Neuronal stem cell (in vitro differentiated cells): Measurements from ENCODE around the gene UBE3D.
A peak's percentile ranks its signal among the peaks of the same experiment; 100 is the strongest.

Experiments used
- DNase-seq: peaks from one replicate; pipeline ENCODE4 v3.0.0-alpha.2; 2013; ENCODE audit warnings: low spot score
- H2AFZ ChIP-seq: one replicate; pipeline ENCODE4 v1.6.1; 2013; ENCODE audit warnings: mild to moderate bottlenecking, low read length, inconsistent platforms
- H2AK5ac ChIP-seq: 2 replicates; pipeline ENCODE4 v1.6.1; 2013; ENCODE audit warnings: low read depth, mild to moderate bottlenecking, inconsistent platforms, low read length, moderate library complexity, mixed read lengths
- H2BK120ac ChIP-seq: 2 replicates; pipeline ENCODE4 v1.6.1; 2013; ENCODE audit warnings: low read depth, mild to moderate bottlenecking, inconsistent platforms, low read length, moderate library complexity, mixed read lengths
- H2BK12ac ChIP-seq: one replicate; pipeline ENCODE4 v1.6.1; 2013; ENCODE audit warnings: low read length, inconsistent platforms
- H2BK15ac ChIP-seq: 2 replicates; pipeline ENCODE4 v1.6.1; 2013; ENCODE audit warnings: mild to moderate bottlenecking, low read length, inconsistent platforms, mixed read lengths
- H2BK5ac ChIP-seq: one replicate; pipeline ENCODE4 v1.6.1; 2013; ENCODE audit warnings: inconsistent platforms, mild to moderate bottlenecking, low read length, moderate library complexity
- H3K14ac ChIP-seq: one replicate; pipeline ENCODE4 v1.6.1; 2013; ENCODE audit warnings: low read length, inconsistent platforms
- H3K18ac ChIP-seq: 2 replicates; pipeline ENCODE4 v1.6.1; 2013; ENCODE audit warnings: low read length, inconsistent platforms
- H3K23ac ChIP-seq: 2 replicates; pipeline ENCODE4 v1.6.1; 2013; ENCODE audit warnings: low read depth, mild to moderate bottlenecking, mixed read lengths, low read length, inconsistent platforms; ENCODE audit not compliant: poor library complexity
- H3K27ac ChIP-seq: replicated peaks from 3 replicates; pipeline ENCODE4 v1.5.1; 2013; ENCODE audit warnings: low read length, inconsistent platforms
- H3K27me3 ChIP-seq, 3 experiments: 2 replicates each; pipeline ENCODE4 v1.6.1; 2013; ENCODE audit warnings: low read length in 3 of 3, mild to moderate bottlenecking in 2 of 3, inconsistent platforms in 1 of 3, low read depth in 1 of 3, mixed read lengths in 1 of 3, moderate library complexity in 1 of 3; ENCODE audit not compliant: control insufficient read depth in 3 of 3, insufficient read depth in 3 of 3
- H3K36me3 ChIP-seq, 2 donors: replicated peaks in 1 of 2; 2 replicates each; pipeline ENCODE4 v1.6.1; 2013; ENCODE audit warnings: low read length in 2 of 2; ENCODE audit not compliant: control insufficient read depth in 2 of 2, insufficient read depth in 2 of 2
- H3K4ac ChIP-seq: 2 replicates; pipeline ENCODE4 v1.6.1; 2013; ENCODE audit warnings: inconsistent platforms, mild to moderate bottlenecking, low read length, moderate library complexity
- H3K4me1 ChIP-seq, 2 donors: 1 replicate in 1 of 2; 2 replicates in 1 of 2; pipeline ENCODE4 v1.6.1; 2013; ENCODE audit warnings: low read length in 2 of 2, low read depth in 1 of 2; ENCODE audit not compliant: control insufficient read depth in 2 of 2, insufficient read depth in 1 of 2
- H3K4me2 ChIP-seq: one replicate; pipeline ENCODE4 v1.6.1; 2013; ENCODE audit warnings: mild to moderate bottlenecking, low read length, inconsistent platforms; ENCODE audit not compliant: insufficient read depth, poor library complexity, severe bottlenecking
- H3K4me3 ChIP-seq, 2 donors: 2 replicates each; pipeline ENCODE4 v1.5.1; 2013; ENCODE audit warnings: low read length in 2 of 2, mild to moderate bottlenecking in 2 of 2, inconsistent platforms in 1 of 2, moderate library complexity in 1 of 2
- H3K79me1 ChIP-seq: one replicate; pipeline ENCODE4 v1.6.1; 2013; ENCODE audit warnings: low read depth, mild to moderate bottlenecking, inconsistent platforms, low read length, moderate library complexity
- H3K9ac ChIP-seq: one replicate; pipeline ENCODE4 v1.6.1; 2013; ENCODE audit warnings: mild to moderate bottlenecking, low read depth, low read length, inconsistent platforms; ENCODE audit not compliant: poor library complexity
- H3K9me3 ChIP-seq, 2 donors: replicated peaks in 1 of 2; 2 replicates each; pipeline versions ENCODE3 to v1.6.1; 2013; ENCODE audit warnings: low read length in 2 of 2, mild to moderate bottlenecking in 2 of 2, inconsistent platforms in 1 of 2, low read depth in 1 of 2, mixed read lengths in 1 of 2, moderate library complexity in 1 of 2; ENCODE audit not compliant: control insufficient read depth in 2 of 2, insufficient read depth in 1 of 2
- H4K8ac ChIP-seq: one replicate; pipeline ENCODE4 v1.6.1; 2013; ENCODE audit warnings: low read depth, mild to moderate bottlenecking, inconsistent platforms, low read length, moderate library complexity
- H4K91ac ChIP-seq: one replicate; pipeline ENCODE4 v1.6.1; 2013; ENCODE audit warnings: low read length, low read depth, mild to moderate bottlenecking, inconsistent platforms; ENCODE audit not compliant: poor library complexity
- WGBS, 2 donors: extraction: QIAGEN DNeasy Blood & Tissue Kit; methylation state at CpG; one replicate each; pipeline ENCODE4 v1.1.7; 2013; ENCODE audit warnings: missing lambda C conversion rate in 2 of 2, mixed read lengths in 1 of 2; ENCODE audit not compliant: insufficient read length in 2 of 2, insufficient replicate concordance in 1 of 2; ENCODE audit errors: extremely low coverage in 2 of 2; 5-methylcytosine and 5-hydroxymethylcytosine counted together

UBE3D gene

GRCh38 chr6:82910820-82911219, 154.8 kb downstream of the UBE3D start:
- Histone ChIP-seq H2AFZ (no peak overlapping the region), H3K23ac (no peak overlapping the region), H2AK5ac (no peak overlapping the region), H4K91ac (no peak overlapping the region), H4K8ac (no peak overlapping the region), H3K4me1 (peaks cover 12% of the 10 kb centered on the region in 2 donors), H2BK12ac (no peak overlapping the region), H3K36me3 (peaks cover 0 to 2% of the 10 kb centered on the region in 2 donors), H3K9me3 (no peaks in the 10 kb centered on the region), H2BK120ac (no peak overlapping the region), H3K27ac (no peak overlapping the region), H2BK15ac (no peak overlapping the region), H3K9ac (no peak overlapping the region), H3K4me3 (no peak overlapping the region), H3K4me2 (no peak overlapping the region), H2BK5ac (no peak overlapping the region), H3K14ac (no peak overlapping the region), H3K4ac (no peak overlapping the region), H3K79me1 (no peaks in the 10 kb centered on the region), H3K27me3 (no peaks in the 10 kb centered on the region), H3K18ac (no peak overlapping the region)
- DNase-seq: no peak

DNA sequence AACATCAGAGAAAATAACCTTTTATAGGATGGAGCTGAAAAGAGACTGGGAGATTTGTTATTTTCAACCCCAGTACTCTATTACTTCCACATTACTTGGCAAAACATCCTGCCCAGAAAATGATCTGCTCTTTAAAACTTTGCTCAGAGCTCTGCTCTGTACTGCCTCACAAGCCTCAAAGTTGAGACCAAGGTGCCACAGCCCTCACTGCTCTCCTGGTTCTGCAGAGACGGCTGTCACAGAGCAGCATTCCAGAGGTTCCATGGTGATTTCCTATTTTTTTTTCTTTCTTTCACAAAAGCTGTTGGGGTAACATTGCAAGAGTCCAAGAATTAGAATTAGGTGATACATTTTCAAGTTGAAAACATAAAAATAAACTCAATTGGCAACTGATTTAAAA, 155.2 kb downstream of the UBE3D start:
- no peak for DNase-seq
- Histone ChIP-seq H3K4ac (no peak overlapping the region), H3K4me3 (no peak overlapping the region), H2BK12ac (no peak overlapping the region), H3K27ac (no peak overlapping the region), H2BK5ac (no peak overlapping the region), H3K23ac (no peak overlapping the region), H3K9me3 (no peaks in the 10 kb centered on the region), H2BK15ac (no peak overlapping the region), H3K79me1 (no peaks in the 10 kb centered on the region), H3K9ac (no peak overlapping the region), H3K14ac (no peak overlapping the region), H4K91ac (no peak overlapping the region), H3K18ac (no peak overlapping the region), H3K4me1 (peaks cover 12% of the 10 kb centered on the region in 2 donors), H2BK120ac (no peak overlapping the region), H2AFZ (no peak overlapping the region), H2AK5ac (no peak overlapping the region), H3K36me3 (peaks cover 0 to 2% of the 10 kb centered on the region in 2 donors), H4K8ac (no peak overlapping the region), H3K4me2 (no peak overlapping the region), H3K27me3 (no peaks in the 10 kb centered on the region)
- WGBS, 2 donors: no CpG with 5 or more reads among the region's 1 CpG

DNA sequence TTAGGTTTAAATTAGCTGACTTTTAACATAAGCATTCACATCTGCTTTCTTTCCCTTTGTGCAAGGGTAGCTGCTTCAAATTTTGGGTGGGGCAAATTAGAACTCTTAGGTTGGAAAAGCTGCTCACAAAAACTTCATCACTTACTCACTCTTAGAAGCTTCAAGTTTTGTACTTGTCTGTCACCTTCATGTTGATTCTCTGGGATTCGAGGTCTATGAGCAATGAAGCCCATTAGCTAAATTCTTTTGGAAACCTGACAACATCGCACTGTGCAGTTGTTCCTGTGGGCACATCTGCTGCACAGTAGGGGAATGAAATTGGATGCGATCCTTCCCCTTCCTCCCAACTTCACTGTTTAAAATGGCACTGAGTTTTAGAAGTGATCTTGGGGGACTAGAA, 156.1 kb downstream of the UBE3D start:
- Histone ChIP-seq H3K36me3 (peaks cover 0 to 2% of the 10 kb centered on the region in 2 donors), H3K4ac (no peak overlapping the region), H4K8ac (no peak overlapping the region), H3K4me1 (peaks cover 12% of the 10 kb centered on the region in 2 donors), H2AFZ (no peak overlapping the region), H3K4me3 (peak overlapping the region in 1 of 2 donors; percentile 35), H3K9me3 (no peaks in the 10 kb centered on the region), H3K14ac (no peak overlapping the region), H3K27me3 (no peaks in the 10 kb centered on the region), H2BK15ac (no peak overlapping the region), H3K18ac (no peak overlapping the region), H2BK5ac (no peak overlapping the region), H4K91ac (no peak overlapping the region), H3K23ac (no peak overlapping the region), H2BK120ac (no peak overlapping the region), H3K4me2 (no peak overlapping the region), H3K9ac (no peak overlapping the region), H2AK5ac (no peak overlapping the region), H2BK12ac (no peak overlapping the region), H3K79me1 (no peaks in the 10 kb centered on the region), H3K27ac (no peak overlapping the region)
- no peak for DNase-seq
- no CpG with 5 or more reads among the region's 3 CpGs for WGBS, 2 donors

DNA sequence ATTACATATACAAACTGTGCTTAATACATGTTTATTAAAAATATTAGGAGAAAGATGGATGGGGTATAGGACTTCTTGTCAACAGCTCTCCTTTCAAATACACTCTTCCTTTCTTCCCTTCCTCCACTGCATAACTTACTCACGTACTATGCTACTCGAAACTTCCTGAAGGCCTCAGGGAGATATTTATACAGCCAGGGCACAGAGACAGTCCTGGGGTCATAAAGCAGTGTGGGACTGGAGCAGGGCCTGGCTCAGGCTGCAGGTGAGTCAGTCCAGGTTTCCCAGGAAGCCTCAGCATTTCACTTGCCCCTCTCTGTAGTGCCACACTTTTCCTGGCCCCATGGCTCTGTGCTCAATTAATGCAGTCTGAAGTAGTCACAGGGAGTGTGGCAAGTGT, 157.0 kb downstream of the UBE3D start:
- Histone ChIP-seq H3K27me3 (no peaks in the 10 kb centered on the region), H3K4me1 (peaks cover 12% of the 10 kb centered on the region in 2 donors), H2AK5ac (no peak overlapping the region), H2BK15ac (no peak overlapping the region), H3K36me3 (no peaks in the 10 kb centered on the region), H3K9ac (no peak overlapping the region), H4K8ac (no peak overlapping the region), H3K9me3 (no peaks in the 10 kb centered on the region), H2BK5ac (no peak overlapping the region), H3K18ac (no peak overlapping the region), H3K4me2 (no peak overlapping the region), H2BK120ac (no peak overlapping the region), H3K14ac (no peak overlapping the region), H2BK12ac (no peak overlapping the region), H3K79me1 (no peaks in the 10 kb centered on the region), H4K91ac (no peak overlapping the region), H2AFZ (no peak overlapping the region), H3K27ac (no peak overlapping the region), H3K23ac (no peak overlapping the region), H3K4me3 (peak overlapping the region in 1 of 2 donors; percentile 37), H3K4ac (no peak overlapping the region)
- WGBS, 2 donors: no CpG with 5 or more reads among the region's 2 CpGs
- DNase-seq: no peak
